Measurements from ENCODE around the gene HPS1. TPM values are rescaled to one million over a fixed set of nuclear protein-coding genes. Genes with fewer than 3 reads are reported as not detected.
A peak's percentile ranks its signal among the peaks of the same experiment; 100 is the strongest.

The HPS1 gene
- total RNA-seq, 2 donors from 2014 or later = 39.6 to 43.3 TPM

DNA sequence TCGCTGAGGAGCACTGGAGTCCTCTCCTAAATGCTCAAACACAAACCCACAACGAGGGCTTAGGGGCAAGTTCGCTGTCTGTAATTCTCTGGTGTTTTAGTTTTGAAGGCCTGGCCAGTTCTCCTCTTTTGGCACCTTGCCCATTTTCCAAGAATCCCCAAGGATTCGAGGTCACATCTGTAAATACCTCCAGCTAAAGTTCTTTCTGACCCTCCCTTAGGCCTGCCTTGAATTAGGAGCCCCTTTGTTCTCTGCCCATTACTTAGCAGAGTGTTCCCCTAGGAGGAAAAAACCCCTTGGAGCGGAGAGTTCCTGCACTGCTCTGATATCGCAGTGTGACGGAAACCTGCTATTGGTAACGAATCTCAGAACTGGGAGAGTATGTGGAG, 31.0 kb downstream of the HPS1 start:
- Histone ChIP-seq H3K4me1 (ENCODE audit: control insufficient read depth, insufficient read depth, low read length) (no peaks in the 10 kb centered on the region), H3K4me3 (ENCODE audit: low read length) (no peak overlapping the region), H3K27me3 (ENCODE audit: control insufficient read depth, insufficient read depth, low read length, poor library complexity, severe bottlenecking) (no peaks in the 10 kb centered on the region), H3K36me3 (ENCODE audit: control insufficient read depth, insufficient read depth, low read length) (no peaks in the 10 kb centered on the region), H3K9me3 (ENCODE audit: control insufficient read depth, low read length) (no peaks in the 10 kb centered on the region), H3K27ac (ENCODE audit: low read depth, low read length) (peak overlapping the region; percentile 69), H3K9ac (ENCODE audit: extremely low read depth, low read length, poor library complexity, severe bottlenecking) (no peak overlapping the region)
- no peak for DNase-seq
- Mint-ChIP-seq H3K4me1 (peaks cover 5% of the 10 kb centered on the region), H3K27me3 (ENCODE audit: insufficient read depth) (no peaks in the 10 kb centered on the region), H3K27ac (peak overlapping the region; percentile 55), H3K9me3 (no peaks in the 10 kb centered on the region), H3K36me3 (ENCODE audit: low read depth) (peaks cover 11% of the 10 kb centered on the region), H3K4me3 (no peak overlapping the region)
- TF ChIP-seq, protein P1, sequence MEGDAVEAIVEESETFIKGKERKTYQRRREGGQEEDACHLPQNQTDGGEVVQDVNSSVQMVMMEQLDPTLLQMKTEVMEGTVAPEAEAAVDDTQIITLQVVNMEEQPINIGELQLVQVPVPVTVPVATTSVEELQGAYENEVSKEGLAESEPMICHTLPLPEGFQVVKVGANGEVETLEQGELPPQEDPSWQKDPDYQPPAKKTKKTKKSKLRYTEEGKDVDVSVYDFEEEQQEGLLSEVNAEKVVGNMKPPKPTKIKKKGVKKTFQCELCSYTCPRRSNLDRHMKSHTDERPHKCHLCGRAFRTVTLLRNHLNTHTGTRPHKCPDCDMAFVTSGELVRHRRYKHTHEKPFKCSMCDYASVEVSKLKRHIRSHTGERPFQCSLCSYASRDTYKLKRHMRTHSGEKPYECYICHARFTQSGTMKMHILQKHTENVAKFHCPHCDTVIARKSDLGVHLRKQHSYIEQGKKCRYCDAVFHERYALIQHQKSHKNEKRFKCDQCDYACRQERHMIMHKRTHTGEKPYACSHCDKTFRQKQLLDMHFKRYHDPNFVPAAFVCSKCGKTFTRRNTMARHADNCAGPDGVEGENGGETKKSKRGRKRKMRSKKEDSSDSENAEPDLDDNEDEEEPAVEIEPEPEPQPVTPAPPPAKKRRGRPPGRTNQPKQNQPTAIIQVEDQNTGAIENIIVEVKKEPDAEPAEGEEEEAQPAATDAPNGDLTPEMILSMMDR (conservative IDR thresholded peaks at IDR 0.05) = no peak
- WGBS, 2 experiments (ENCODE audit: insufficient coverage in 1 of 2, insufficient read length in 1 of 2) = 54 to 82% methylated on average over 4 to 8 of the region's 8 CpGs

DNA sequence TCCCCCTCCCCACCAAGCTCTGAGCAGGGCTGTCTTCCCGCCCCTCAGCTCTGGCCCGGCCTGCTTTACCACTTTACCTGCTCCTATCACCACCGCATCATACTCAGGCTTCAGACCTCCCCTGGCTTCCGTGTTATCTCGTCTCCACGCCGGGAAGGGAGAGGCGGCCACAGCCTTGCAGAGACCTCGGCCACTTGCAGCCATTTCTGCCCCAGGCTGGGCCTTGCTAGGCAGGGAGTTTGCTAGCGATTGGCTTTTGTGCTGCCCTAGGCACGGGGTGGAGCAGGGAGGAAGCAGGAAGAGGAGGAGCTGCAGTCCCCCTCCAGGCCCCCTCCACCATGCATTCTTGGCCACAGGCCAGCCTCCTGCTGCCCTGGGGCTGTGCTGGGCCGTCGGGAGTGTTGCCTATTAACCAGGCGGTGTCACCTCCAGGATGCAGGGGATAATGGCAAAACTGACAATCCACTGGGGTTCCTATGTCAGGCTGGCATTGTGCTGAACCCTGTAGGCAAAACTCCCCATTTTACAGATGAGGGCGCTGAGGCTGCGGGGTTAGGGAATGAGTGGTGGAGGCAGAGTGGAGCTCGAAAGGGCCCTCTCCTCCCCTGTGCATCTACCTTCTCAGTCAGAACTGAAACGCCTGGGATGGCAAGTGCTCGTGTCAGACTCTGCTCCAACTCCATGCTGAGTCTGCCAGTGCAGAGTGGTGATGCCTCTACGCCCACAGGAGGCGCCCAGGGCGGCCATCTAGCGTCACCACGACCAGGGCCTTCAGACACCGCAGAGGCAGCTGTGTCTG, 31.6 kb downstream of the HPS1 start, which contains the start of gene PYROXD2:
Gene PYROXD2 (minus strand): TSS at position 251 of the 799 bp plus-strand sequence. CDS start 47 bp downstream, at position 204.
- peak within 1 kb of the TSS; percentile 48 for H3K9ac ChIP-seq (ENCODE audit: extremely low read depth, low read length, poor library complexity, severe bottlenecking)
- WGBS, 2 experiments (ENCODE audit: insufficient coverage in 1 of 2, insufficient read length in 1 of 2) = 49 to 71% methylated on average over 9 to 25 of the region's 25 CpGs
- peak within 1 kb of the TSS; percentile 89 for H3K27ac ChIP-seq (ENCODE audit: low read depth, low read length)
- no peaks in the 10 kb centered on the region for H3K9me3 ChIP-seq (ENCODE audit: control insufficient read depth, low read length)
- H3K36me3 ChIP-seq (ENCODE audit: control insufficient read depth, insufficient read depth, low read length) = no peaks in the 10 kb centered on the region
- H3K27me3 Mint-ChIP-seq (ENCODE audit: insufficient read depth) = no peaks in the 10 kb centered on the region
- TF ChIP-seq, protein P1 (conservative IDR thresholded peaks at IDR 0.05) = no peak
- H3K27me3 ChIP-seq (ENCODE audit: control insufficient read depth, insufficient read depth, low read length, poor library complexity, severe bottlenecking) = no peaks in the 10 kb centered on the region
- H3K27ac Mint-ChIP-seq = peak within 1 kb of the TSS; percentile 98
- H3K4me3 ChIP-seq (ENCODE audit: low read length) = peak within 1 kb of the TSS; percentile 78
- H3K4me3 Mint-ChIP-seq = peak within 1 kb of the TSS; percentile 77
- H3K4me1 ChIP-seq (ENCODE audit: control insufficient read depth, insufficient read depth, low read length) = no peaks in the 10 kb centered on the region
- no peaks in the 10 kb centered on the region for H3K9me3 Mint-ChIP-seq
- DNase-seq = peak; percentile 94
- peaks cover 11% of the 10 kb centered on the region for H3K36me3 Mint-ChIP-seq (ENCODE audit: low read depth)
- H3K4me1 Mint-ChIP-seq = peaks cover 5% of the 10 kb centered on the region

DNA sequence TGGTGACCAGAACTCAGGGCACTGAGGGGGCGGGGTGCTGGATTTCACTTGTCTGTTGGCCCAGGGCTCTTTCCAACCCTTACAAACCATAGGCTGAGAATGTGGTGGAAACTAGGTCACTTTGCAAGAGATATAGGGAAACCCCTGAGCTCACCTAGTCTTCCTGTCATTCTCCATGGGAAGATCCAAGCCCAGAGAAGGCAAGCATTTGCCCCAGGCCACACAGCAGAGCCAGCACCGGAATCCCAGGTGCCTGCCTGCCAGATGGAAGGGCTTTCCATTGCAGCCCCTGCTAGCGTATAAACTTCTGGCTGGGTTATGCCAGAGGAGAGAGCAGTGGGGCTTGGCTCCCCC, 32.2 kb downstream of the HPS1 start:
- peak overlapping the region; percentile 78 for H3K4me3 ChIP-seq (ENCODE audit: low read length)
- peak overlapping the region; percentile 48 for H3K9ac ChIP-seq (ENCODE audit: extremely low read depth, low read length, poor library complexity, severe bottlenecking)
- peaks cover 5% of the 10 kb centered on the region for H3K4me1 Mint-ChIP-seq
- H3K9me3 Mint-ChIP-seq = no peaks in the 10 kb centered on the region
- TF ChIP-seq, protein P1 (conservative IDR thresholded peaks at IDR 0.05) = no peak
- H3K4me1 ChIP-seq (ENCODE audit: control insufficient read depth, insufficient read depth, low read length) = no peaks in the 10 kb centered on the region
- no peaks in the 10 kb centered on the region for H3K27me3 Mint-ChIP-seq (ENCODE audit: insufficient read depth)
- H3K27me3 ChIP-seq (ENCODE audit: control insufficient read depth, insufficient read depth, low read length, poor library complexity, severe bottlenecking) = no peaks in the 10 kb centered on the region
- WGBS, 2 experiments (ENCODE audit: insufficient coverage in 1 of 2, insufficient read length in 1 of 2) = 71% methylated on average over 3 of the region's 3 CpGs; no CpG with 5 or more reads in 1 of the 2 experiments
- peaks cover 8% of the 10 kb centered on the region for H3K36me3 Mint-ChIP-seq (ENCODE audit: low read depth)
- peak overlapping the region; percentile 98 for H3K27ac Mint-ChIP-seq
- H3K9me3 ChIP-seq (ENCODE audit: control insufficient read depth, low read length) = no peaks in the 10 kb centered on the region
- peak overlapping the region; percentile 89 for H3K27ac ChIP-seq (ENCODE audit: low read depth, low read length)
- DNase-seq = no peak
- peak overlapping the region; percentile 77 for H3K4me3 Mint-ChIP-seq
- H3K36me3 ChIP-seq (ENCODE audit: control insufficient read depth, insufficient read depth, low read length) = no peaks in the 10 kb centered on the region

All from endodermal cell (in vitro differentiated cells).